HG03460 (cell line): ENCODE results near the gene LMO3.
"Not testable (repeated sequence)": the region's sequence is repeated elsewhere in the genome, so short reads cannot be mapped to it uniquely, and the experiment has no call there.

ENCODE experiments used
- ATAC-seq: cut with Tn5 transposase; IDR thresholded peaks from one replicate; pipeline ENCODE4 v1.9.1; 2021; ENCODE audit not compliant: unreplicated experiment

The LMO3 gene

GRCh38 chr12:16553457-16553856, 52.5 kb downstream of the LMO3 start:
- ATAC-seq = no peak

GRCh38 chr12:16552301-16552700, 53.7 kb downstream of the LMO3 start:
- no peak for ATAC-seq

- ATAC-seq = no peak
Observed at GRCh38 chr12:16545836-16546235, 60.1 kb downstream of the LMO3 start.

- no peak for ATAC-seq
Observed at GRCh38 chr12:16542586-16542985, 63.4 kb downstream of the LMO3 start.

- ATAC-seq = not testable (repeated sequence)
Observed at GRCh38 chr12:16537652-16538051, 68.3 kb downstream of the LMO3 start.

- ATAC-seq = no peak
Observed at GRCh38 chr12:16531621-16532020, 74.3 kb downstream of the LMO3 start.

GRCh38 chr12:16530268-16530850, 75.6 kb downstream of the LMO3 start:
- no peak for ATAC-seq

GRCh38 chr12:16526693-16527092, 79.3 kb downstream of the LMO3 start:
- ATAC-seq = no peak

GRCh38 chr12:16524378-16524777, 81.6 kb downstream of the LMO3 start:
- no peak for ATAC-seq

GRCh38 chr12:16523951-16524331, 82.0 kb downstream of the LMO3 start:
- no peak for ATAC-seq

- no peak for ATAC-seq
Observed at GRCh38 chr12:16523284-16523950, 82.5 kb downstream of the LMO3 start.

- no peak for ATAC-seq
Observed at GRCh38 chr12:16520328-16520727, 85.6 kb downstream of the LMO3 start.

- ATAC-seq = no peak
Observed at GRCh38 chr12:16515666-16516065, 90.3 kb downstream of the LMO3 start.

GRCh38 chr12:16513231-16513630, 92.7 kb downstream of the LMO3 start:
- ATAC-seq = no peak

GRCh38 chr12:16509411-16509810, 96.6 kb downstream of the LMO3 start:
- no peak for ATAC-seq

- no peak for ATAC-seq
Observed at GRCh38 chr12:16506394-16506793, 99.6 kb downstream of the LMO3 start.

GRCh38 chr12:16504200-16504599, 101.8 kb downstream of the LMO3 start:
- no peak for ATAC-seq

- ATAC-seq = no peak
Observed at GRCh38 chr12:16499611-16500010, 106.4 kb downstream of the LMO3 start.
